Liver (tissue), 9 donors: ENCODE results near the gene FGG. TPM values are rescaled to one million over a fixed set of nuclear protein-coding genes. Genes with fewer than 3 reads are reported as not detected.

Experiments
- DNase-seq: peaks from one replicate; pipeline ENCODE4 v3.0.0-alpha.2; 2017; ENCODE audit warnings: low spot score
- H3K27ac ChIP-seq, 2 donors: one replicate each; pipeline ENCODE4 v1.7.0; 2013; ENCODE audit warnings: inconsistent platforms in 2 of 2, low read length in 2 of 2, control low read depth in 1 of 2, low read depth in 1 of 2, mild to moderate bottlenecking in 1 of 2
- H3K27me3 ChIP-seq, 4 donors: one replicate each; pipeline versions ENCODE4 v1.6.1 to v1.7.0; 2013; ENCODE audit warnings: low read length in 3 of 4, inconsistent platforms in 1 of 4, mild to moderate bottlenecking in 1 of 4, moderate library complexity in 1 of 4; ENCODE audit not compliant: control insufficient read depth in 4 of 4, insufficient read depth in 4 of 4
- H3K36me3 ChIP-seq, 4 donors: one replicate each; pipeline versions ENCODE4 v1.6.1 to v1.7.0; 2013; ENCODE audit warnings: low read length in 3 of 4, mild to moderate bottlenecking in 3 of 4, low read depth in 1 of 4, moderate library complexity in 1 of 4; ENCODE audit not compliant: control insufficient read depth in 4 of 4, insufficient read depth in 3 of 4
- H3K4me1 ChIP-seq, 4 donors: one replicate each; pipeline versions ENCODE4 v1.6.1 to v1.7.0; 2013; ENCODE audit warnings: low read length in 3 of 4, mild to moderate bottlenecking in 3 of 4, moderate library complexity in 1 of 4; ENCODE audit not compliant: control insufficient read depth in 4 of 4, insufficient read depth in 4 of 4
- H3K4me3 ChIP-seq, 3 donors: one replicate each; pipeline versions ENCODE4 v1.6.1 to v1.7.0; 2013; ENCODE audit warnings: low read length in 3 of 3, control low read depth in 1 of 3, low read depth in 1 of 3, mild to moderate bottlenecking in 1 of 3
- H3K9ac ChIP-seq, 2 donors: one replicate each; pipeline ENCODE4 v1.7.0; 2013; ENCODE audit warnings: low read length in 2 of 2, mild to moderate bottlenecking in 2 of 2, moderate library complexity in 2 of 2, control low read depth in 1 of 2, low read depth in 1 of 2
- H3K9me3 ChIP-seq, 4 donors: one replicate each; pipeline versions ENCODE4 v1.6.1 to v1.7.0; 2013; ENCODE audit warnings: low read length in 3 of 4; ENCODE audit not compliant: control insufficient read depth in 4 of 4
- EGR1 ChIP-seq, 2 donors: IDR thresholded peaks; 2 replicates each; pipeline ENCODE4 v1.6.1; 2016 to 2018; ENCODE audit warnings: antibody characterized with exemption in 2 of 2, low read depth in 2 of 2
- FOXA1 ChIP-seq: IDR thresholded peaks from 2 replicates; pipeline ENCODE4 v1.6.1; 2016; ENCODE audit warnings: antibody characterized with exemption
- FOXA2 ChIP-seq: IDR thresholded peaks from 2 replicates; pipeline ENCODE4 v1.6.1; 2016; ENCODE audit warnings: antibody characterized with exemption
- GABPA ChIP-seq, 2 donors: IDR thresholded peaks in 1 of 2; conservative IDR thresholded peaks in 1 of 2; 2 replicates each; pipeline ENCODE4 v1.6.1; 2016; ENCODE audit warnings: antibody characterized with exemption in 2 of 2, mild to moderate bottlenecking in 1 of 2, moderate library complexity in 1 of 2
- HNF4A ChIP-seq, 2 donors: conservative IDR thresholded peaks; 2 replicates each; pipeline ENCODE4 v1.6.1; 2016; ENCODE audit warnings: antibody characterized with exemption in 2 of 2, mild to moderate bottlenecking in 2 of 2
- HNF4G ChIP-seq: IDR thresholded peaks from 2 replicates; pipeline ENCODE4 v1.6.1; 2016; ENCODE audit warnings: antibody characterized with exemption
- JUND ChIP-seq, 2 donors: IDR thresholded peaks; 2 replicates each; pipeline ENCODE4 v1.6.1; 2016; ENCODE audit warnings: antibody characterized with exemption in 2 of 2
- NR2F2 ChIP-seq: IDR thresholded peaks from 2 replicates; pipeline ENCODE4 v1.6.1; 2016; ENCODE audit warnings: antibody characterized with exemption
- RAD21 ChIP-seq, 2 donors: IDR thresholded peaks; 2 replicates each; pipeline ENCODE4 v1.6.1; 2016; ENCODE audit warnings: antibody characterized with exemption in 2 of 2, mild to moderate bottlenecking in 2 of 2
- RXRA ChIP-seq, 2 donors: IDR thresholded peaks; 2 replicates each; pipeline ENCODE4 v1.6.1; 2017 to 2018; ENCODE audit warnings: antibody characterized with exemption in 2 of 2, mild to moderate bottlenecking in 1 of 2
- SP1 ChIP-seq: IDR thresholded peaks from 2 replicates; pipeline ENCODE4 v1.6.1; 2018; ENCODE audit warnings: antibody characterized with exemption, mild to moderate bottlenecking
- TAF1 ChIP-seq: conservative IDR thresholded peaks from 2 replicates; pipeline ENCODE4 v1.6.1; 2016; ENCODE audit warnings: antibody characterized with exemption, mild to moderate bottlenecking
- YY1 ChIP-seq: IDR thresholded peaks from 2 replicates; pipeline ENCODE4 v1.6.1; 2016; ENCODE audit warnings: antibody characterized with exemption, mild to moderate bottlenecking
- WGBS: extraction: QIAGEN DNeasy Blood & Tissue Kit; methylation state at CpG from one replicate; pipeline ENCODE4 v1.1.7; 2013; 5-methylcytosine and 5-hydroxymethylcytosine counted together
- polyA plus RNA-seq, 2 donors: library from polyadenylated mRNA; stranded (reverse) in 1 of 2; unstranded in 1 of 2; fragments of 200-250 nt in 1 of 2; fragments of >200 nt in 1 of 2; fragmentation: Nextera tagmentation in 1 of 2; extraction: Ambion mirVana in 1 of 2; gene quantifications; one replicate each; pipeline versions ENCODE4 v1.2.1 to v1.2.3, GENCODE V29; 2013 to 2015
- total RNA-seq, 2 donors: library from RNA; depleted of rRNA; stranded (reverse); fragments of >200 nt; gene quantifications; one replicate each; pipeline ENCODE4 v1.2.3, GENCODE V29; 2014
- TF ChIP-seq, protein P1 (sequence below): IDR thresholded peaks from 2 replicates; pipeline ENCODE4 v1.6.1; 2016; ENCODE audit warnings: antibody characterized with exemption
- TF ChIP-seq, protein P2 (sequence below): IDR thresholded peaks from 2 replicates; pipeline ENCODE4 v1.6.1; 2016; ENCODE audit warnings: antibody characterized with exemption, mild to moderate bottlenecking
- TF ChIP-seq, protein P3 (sequence below): IDR thresholded peaks from 2 replicates; pipeline ENCODE4 v1.6.1; 2016; ENCODE audit warnings: antibody characterized with exemption
- TF ChIP-seq, protein P4 (sequence below): IDR thresholded peaks from 2 replicates; pipeline ENCODE4 v1.6.1; 2016; ENCODE audit warnings: antibody characterized with exemption
- TF ChIP-seq, protein P5 (sequence below): fragments of 150-350 bp; IDR thresholded peaks from 2 replicates; pipeline ENCODE4 v1.5.1; 2017; ENCODE audit warnings: improper control_type of control experiment, low read depth, low read length; ENCODE audit not compliant: missing input control
- donor health status: healthy.
- donor health status: healthy.
- donor health status: healthy.
- donor health status: healthy.
- donor health status: healthy.

FGG gene
- total and polyA plus RNA-seq, 4 donors, result 7,404 to 20,700 (median 15,071) TPM

DNA sequence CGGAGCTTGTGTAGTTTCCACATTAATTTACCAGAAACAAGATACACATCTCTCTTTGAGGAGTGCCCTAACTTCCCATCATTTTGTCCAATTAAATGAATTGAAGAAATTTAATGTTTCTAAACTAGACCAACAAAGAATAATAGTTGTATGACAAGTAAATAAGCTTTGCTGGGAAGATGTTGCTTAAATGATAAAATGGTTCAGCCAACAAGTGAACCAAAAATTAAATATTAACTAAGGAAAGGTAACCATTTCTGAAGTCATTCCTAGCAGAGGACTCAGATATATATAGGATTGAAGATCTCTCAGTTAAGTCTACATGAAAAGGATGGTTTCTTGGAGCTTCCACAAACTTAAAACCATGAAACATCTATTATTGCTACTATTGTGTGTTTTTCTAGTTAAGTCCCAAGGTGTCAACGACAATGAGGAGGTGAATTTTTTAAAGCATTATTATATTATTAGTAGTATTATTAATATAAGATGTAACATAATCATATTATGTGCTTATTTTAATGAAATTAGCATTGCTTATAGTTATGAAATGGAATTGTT lies 49.7 kb downstream of the FGG start, which contains the start of gene FGB:
Gene FGB (plus strand): TSS at position 315 of the 558 bp plus-strand sequence. CDS start 8 bp downstream, at position 323.
- Histone ChIP-seq H3K9ac (peak within 1 kb of the TSS; percentile 57 to 72), H3K9me3 (no peaks in the 10 kb centered on the region), H3K4me3 (peak within 1 kb of the TSS; percentile 25 to 80 (median 59)), H3K36me3 (peaks cover 5 to 30% (median 12%) of the 10 kb centered on the region in 4 donors), H3K27me3 (no peaks in the 10 kb centered on the region), H3K27ac (peak within 1 kb of the TSS; percentile 33 to 63), H3K4me1 (peaks cover 2 to 37% (median 11%) of the 10 kb centered on the region in 4 donors)
- 25% methylated on average over 2 of the region's 2 CpGs for WGBS
- TF ChIP-seq FOXA1 (peak; percentile 70), RXRA (IDR thresholded peaks at IDR 0.05) (peak; percentile 22 to 81), RAD21 (IDR thresholded peaks at IDR 0.05) (no peak), GABPA (IDR thresholded peaks at IDR 0.05 in 1 of 2, conservative IDR thresholded peaks at IDR 0.05 in 1 of 2) (no peak), NR2F2 (no peak), JUND (IDR thresholded peaks at IDR 0.05) (peak; percentile 48 to 75), FOXA2 (peak; percentile 87), HNF4G (no peak), YY1 (peak; percentile 61), EGR1 (IDR thresholded peaks at IDR 0.05; ENCODE audit: low read depth in 2 of 2) (no peak), TAF1 (peak; percentile 85), SP1 (peak; percentile 73), HNF4A (conservative IDR thresholded peaks at IDR 0.05) (peak; percentile 37 to 57)
- TF ChIP-seq, protein P1, sequence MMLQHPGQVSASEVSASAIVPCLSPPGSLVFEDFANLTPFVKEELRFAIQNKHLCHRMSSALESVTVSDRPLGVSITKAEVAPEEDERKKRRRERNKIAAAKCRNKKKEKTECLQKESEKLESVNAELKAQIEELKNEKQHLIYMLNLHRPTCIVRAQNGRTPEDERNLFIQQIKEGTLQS, result no peak
- TF ChIP-seq, protein P2, sequence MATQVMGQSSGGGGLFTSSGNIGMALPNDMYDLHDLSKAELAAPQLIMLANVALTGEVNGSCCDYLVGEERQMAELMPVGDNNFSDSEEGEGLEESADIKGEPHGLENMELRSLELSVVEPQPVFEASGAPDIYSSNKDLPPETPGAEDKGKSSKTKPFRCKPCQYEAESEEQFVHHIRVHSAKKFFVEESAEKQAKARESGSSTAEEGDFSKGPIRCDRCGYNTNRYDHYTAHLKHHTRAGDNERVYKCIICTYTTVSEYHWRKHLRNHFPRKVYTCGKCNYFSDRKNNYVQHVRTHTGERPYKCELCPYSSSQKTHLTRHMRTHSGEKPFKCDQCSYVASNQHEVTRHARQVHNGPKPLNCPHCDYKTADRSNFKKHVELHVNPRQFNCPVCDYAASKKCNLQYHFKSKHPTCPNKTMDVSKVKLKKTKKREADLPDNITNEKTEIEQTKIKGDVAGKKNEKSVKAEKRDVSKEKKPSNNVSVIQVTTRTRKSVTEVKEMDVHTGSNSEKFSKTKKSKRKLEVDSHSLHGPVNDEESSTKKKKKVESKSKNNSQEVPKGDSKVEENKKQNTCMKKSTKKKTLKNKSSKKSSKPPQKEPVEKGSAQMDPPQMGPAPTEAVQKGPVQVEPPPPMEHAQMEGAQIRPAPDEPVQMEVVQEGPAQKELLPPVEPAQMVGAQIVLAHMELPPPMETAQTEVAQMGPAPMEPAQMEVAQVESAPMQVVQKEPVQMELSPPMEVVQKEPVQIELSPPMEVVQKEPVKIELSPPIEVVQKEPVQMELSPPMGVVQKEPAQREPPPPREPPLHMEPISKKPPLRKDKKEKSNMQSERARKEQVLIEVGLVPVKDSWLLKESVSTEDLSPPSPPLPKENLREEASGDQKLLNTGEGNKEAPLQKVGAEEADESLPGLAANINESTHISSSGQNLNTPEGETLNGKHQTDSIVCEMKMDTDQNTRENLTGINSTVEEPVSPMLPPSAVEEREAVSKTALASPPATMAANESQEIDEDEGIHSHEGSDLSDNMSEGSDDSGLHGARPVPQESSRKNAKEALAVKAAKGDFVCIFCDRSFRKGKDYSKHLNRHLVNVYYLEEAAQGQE, result peak; percentile 48
- TF ChIP-seq, protein P3, sequence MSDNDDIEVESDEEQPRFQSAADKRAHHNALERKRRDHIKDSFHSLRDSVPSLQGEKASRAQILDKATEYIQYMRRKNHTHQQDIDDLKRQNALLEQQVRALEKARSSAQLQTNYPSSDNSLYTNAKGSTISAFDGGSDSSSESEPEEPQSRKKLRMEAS, result peak; percentile 18
- TF ChIP-seq, protein P4, sequence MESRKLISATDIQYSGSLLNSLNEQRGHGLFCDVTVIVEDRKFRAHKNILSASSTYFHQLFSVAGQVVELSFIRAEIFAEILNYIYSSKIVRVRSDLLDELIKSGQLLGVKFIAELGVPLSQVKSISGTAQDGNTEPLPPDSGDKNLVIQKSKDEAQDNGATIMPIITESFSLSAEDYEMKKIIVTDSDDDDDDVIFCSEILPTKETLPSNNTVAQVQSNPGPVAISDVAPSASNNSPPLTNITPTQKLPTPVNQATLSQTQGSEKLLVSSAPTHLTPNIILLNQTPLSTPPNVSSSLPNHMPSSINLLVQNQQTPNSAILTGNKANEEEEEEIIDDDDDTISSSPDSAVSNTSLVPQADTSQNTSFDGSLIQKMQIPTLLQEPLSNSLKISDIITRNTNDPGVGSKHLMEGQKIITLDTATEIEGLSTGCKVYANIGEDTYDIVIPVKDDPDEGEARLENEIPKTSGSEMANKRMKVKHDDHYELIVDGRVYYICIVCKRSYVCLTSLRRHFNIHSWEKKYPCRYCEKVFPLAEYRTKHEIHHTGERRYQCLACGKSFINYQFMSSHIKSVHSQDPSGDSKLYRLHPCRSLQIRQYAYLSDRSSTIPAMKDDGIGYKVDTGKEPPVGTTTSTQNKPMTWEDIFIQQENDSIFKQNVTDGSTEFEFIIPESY, result peak; percentile 66
- TF ChIP-seq, protein P5, sequence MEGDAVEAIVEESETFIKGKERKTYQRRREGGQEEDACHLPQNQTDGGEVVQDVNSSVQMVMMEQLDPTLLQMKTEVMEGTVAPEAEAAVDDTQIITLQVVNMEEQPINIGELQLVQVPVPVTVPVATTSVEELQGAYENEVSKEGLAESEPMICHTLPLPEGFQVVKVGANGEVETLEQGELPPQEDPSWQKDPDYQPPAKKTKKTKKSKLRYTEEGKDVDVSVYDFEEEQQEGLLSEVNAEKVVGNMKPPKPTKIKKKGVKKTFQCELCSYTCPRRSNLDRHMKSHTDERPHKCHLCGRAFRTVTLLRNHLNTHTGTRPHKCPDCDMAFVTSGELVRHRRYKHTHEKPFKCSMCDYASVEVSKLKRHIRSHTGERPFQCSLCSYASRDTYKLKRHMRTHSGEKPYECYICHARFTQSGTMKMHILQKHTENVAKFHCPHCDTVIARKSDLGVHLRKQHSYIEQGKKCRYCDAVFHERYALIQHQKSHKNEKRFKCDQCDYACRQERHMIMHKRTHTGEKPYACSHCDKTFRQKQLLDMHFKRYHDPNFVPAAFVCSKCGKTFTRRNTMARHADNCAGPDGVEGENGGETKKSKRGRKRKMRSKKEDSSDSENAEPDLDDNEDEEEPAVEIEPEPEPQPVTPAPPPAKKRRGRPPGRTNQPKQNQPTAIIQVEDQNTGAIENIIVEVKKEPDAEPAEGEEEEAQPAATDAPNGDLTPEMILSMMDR, result no peak
- DNase-seq, result no peak
